NCI-H82 (cell line): Measurements from ENCODE around the gene PXDN.
"Not testable (repeated sequence)": the region's sequence is repeated elsewhere in the genome, so short reads cannot be mapped to it uniquely, and the experiment has no call there.

Experiments
- DNase-seq: peaks from one replicate; lab custom pipeline; 2025; lab: John Stamatoyannopoulos, UW

The PXDN gene

GRCh38 chr2:1683297-1683696 lies 61.0 kb downstream of the PXDN start:
- no peak for DNase-seq

GRCh38 chr2:1682181-1682440 lies 62.2 kb downstream of the PXDN start:
- DNase-seq = no peak

GRCh38 chr2:1681323-1682180 lies 62.8 kb downstream of the PXDN start:
- DNase-seq = no peak

GRCh38 chr2:1681017-1681318 lies 63.3 kb downstream of the PXDN start:
- DNase-seq = no peak

GRCh38 chr2:1680222-1681016 lies 63.9 kb downstream of the PXDN start:
- no peak for DNase-seq

DNA sequence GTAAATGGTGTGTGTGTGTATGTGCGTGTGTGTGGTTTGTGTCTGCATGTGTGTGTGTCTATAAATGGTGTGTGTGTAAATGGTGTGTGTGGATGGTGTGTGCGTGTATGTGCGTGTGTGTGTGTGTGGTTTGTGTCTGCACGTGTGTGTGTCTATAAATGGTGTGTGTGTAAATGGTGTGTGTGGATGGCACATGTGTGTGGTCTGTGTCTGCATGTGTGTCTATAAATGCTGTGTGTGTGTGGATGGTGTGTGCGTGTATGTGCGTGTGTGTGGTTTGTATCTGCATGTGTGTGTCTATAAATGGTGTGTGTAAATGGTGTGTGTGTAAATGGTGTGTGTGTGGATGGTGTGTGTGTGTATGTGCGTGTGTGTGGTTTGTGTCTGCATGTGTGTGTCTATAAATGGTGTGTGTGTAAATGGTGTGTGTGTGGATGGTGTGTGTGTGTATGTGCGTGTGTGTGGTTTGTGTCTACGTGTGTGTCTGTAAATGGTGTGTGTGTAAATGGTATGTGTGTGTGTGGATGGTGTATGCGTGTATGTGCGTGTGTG lies 64.8 kb downstream of the PXDN start:
- not testable (repeated sequence) for DNase-seq

DNA sequence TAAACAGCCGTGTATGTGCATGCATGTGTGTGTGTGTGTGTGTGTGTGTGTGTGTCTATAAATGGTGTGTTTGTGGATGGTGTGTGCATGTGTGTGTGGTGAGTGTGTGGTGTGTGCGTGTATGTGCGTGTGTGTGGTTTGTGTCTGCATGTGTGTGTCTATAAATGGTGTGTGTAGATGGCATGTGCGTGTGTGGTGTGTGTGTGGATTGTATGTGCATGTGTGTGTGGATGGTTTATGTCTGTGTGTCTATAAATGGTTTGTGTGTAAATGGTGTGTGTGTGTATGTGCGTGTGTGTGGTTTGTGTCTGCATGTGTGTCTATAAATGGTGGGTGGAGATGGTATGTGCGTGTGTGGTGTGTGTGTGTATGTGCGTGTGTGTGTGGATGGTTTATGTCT lies 65.2 kb downstream of the PXDN start:
- DNase-seq = not testable (repeated sequence)

GRCh38 chr2:1678609-1679008 lies 65.7 kb downstream of the PXDN start:
- DNase-seq = no peak

DNA sequence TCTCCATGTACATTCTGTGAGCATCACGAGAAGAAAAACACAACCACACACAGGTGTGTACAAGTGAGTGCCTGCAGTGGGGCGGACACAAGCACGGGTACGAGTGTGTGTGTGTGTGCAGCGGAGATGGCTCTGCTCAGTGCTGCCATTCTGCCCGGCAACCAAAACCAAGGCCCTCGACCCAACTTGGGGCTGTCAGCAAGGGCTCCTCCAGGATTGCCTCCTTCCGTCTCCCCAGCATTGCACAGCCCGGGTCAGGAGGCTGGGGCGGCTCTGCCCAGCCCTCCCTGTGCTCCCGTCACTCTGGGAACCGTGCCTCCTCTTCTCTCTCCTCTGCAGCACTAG lies 66.5 kb downstream of the PXDN start:
- no peak for DNase-seq

GRCh38 chr2:1676913-1677820 lies 67.1 kb downstream of the PXDN start:
- no peak for DNase-seq

- DNase-seq = no peak
Measured at GRCh38 chr2:1676091-1676912, 68.0 kb downstream of the PXDN start.

GRCh38 chr2:1675633-1676032 lies 68.7 kb downstream of the PXDN start:
- no peak for DNase-seq

DNA sequence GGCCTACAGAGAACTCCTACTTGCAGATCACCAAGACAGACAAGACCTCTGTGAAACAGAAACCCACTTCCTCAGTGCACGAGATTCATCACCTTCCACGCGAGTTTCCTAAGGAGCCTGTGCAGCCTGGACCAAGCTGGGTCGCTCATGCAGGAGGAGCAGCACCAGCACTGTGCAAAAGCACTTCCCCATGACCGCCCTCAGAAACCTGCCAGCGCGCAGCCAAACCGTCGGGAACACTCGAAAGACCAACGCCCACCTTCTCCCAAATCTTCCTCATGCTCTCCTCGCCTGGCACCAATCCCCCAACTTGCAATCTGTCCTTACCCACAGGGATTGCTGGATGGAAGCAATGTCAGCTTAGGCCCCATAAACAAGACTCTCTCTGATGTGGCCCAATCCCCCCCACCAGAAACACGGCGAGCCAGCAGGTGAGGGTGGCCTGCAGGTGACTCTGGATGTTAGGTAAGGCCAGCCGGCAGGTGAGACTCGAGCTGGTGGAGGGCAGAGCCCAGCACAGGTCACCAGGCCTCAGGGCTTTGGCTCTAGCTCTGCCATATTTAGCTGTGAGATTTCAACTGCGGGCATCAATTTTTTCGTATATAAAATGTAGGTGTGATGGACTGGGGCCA lies 69.4 kb downstream of the PXDN start:
- no peak for DNase-seq

GRCh38 chr2:1674276-1674675 lies 70.0 kb downstream of the PXDN start:
- DNase-seq = no peak

GRCh38 chr2:1673160-1673944 lies 71.0 kb downstream of the PXDN start:
- DNase-seq = no peak

DNA sequence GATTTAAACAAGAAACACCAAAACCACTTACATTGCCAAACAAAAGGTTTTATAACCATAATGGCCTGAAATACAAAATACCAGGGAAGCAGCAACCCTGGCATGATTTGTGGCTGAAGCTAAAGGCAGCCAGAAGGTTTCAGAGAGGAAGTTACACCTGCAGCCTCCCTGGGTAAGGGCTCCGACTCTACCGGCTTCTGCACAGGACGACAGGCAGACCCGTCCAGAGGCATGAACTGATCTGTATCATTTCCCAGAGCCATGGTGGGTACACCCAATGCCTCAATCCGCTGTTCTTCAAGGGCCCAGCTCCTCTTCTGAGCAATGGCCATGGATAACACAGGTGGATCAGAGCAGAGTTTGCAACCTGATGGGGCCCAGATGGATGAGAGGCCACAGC lies 71.6 kb downstream of the PXDN start:
- no peak for DNase-seq

GRCh38 chr2:1671916-1672315 lies 72.4 kb downstream of the PXDN start:
- no peak for DNase-seq

DNA sequence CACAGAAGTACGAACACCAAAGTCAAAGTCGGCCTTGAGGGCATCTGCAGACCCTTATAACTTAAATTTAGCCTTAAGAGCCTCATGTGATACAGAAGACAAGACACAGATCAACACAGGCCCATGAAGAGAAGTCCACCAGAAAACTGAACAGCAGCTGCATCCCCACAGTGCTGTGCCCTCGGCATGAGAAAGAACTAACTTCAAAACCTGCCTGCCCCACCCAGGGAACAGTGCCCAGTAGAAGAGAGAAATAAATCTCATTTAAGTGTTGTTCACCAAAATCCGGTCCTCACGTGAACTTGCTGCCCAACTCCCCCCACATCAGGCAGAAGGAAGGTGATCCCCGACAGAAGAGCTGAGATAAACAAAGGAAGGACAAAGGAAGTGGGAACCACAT lies 73.7 kb downstream of the PXDN start:
- no peak for DNase-seq

- no peak for DNase-seq
Measured at GRCh38 chr2:1665761-1666505, 78.4 kb downstream of the PXDN start.

- DNase-seq = no peak
Measured at GRCh38 chr2:1664698-1665097, 79.6 kb downstream of the PXDN start.
